ENCODE data around the gene RETREG3. TPM values are rescaled to one million over a fixed set of nuclear protein-coding genes. Genes with fewer than 3 reads are reported as not detected.
A peak's percentile ranks its signal among the peaks of the same experiment; 100 is the strongest.
"Not testable (repeated sequence)": the region's sequence is repeated elsewhere in the genome, so short reads cannot be mapped to it uniquely, and the experiment has no call there.

The RETREG3 gene
- polyA plus RNA-seq (ENCODE audit: insufficient read length in 10 of 10), result 10 to 100 TPM; 26.0 to 36.0 (median 32.1) TPM
- long read RNA-seq, donor 1, partial matches to known transcripts, result 14 of 19 reads
- long read RNA-seq, donor 1, other reads (novel, unspliced or antisense), result 0 of 19 reads
- long read RNA-seq, donor 2, transcript RETREG3-201 (9 exons, 3,759 nt), result major isoform, 5 of 5 reads
- long read RNA-seq, donor 2, partial matches to known transcripts, result 0 of 5 reads
- long read RNA-seq, donor 2, other reads (novel, unspliced or antisense), result 0 of 5 reads
- long read RNA-seq, donor 3, result 0 reads
- long read RNA-seq, donor 4, result 0 reads
- long read RNA-seq, donor 5, partial matches to known transcripts, result 71 of 83 reads
- long read RNA-seq, donor 5, other reads (novel, unspliced or antisense), result 10 of 83 reads
- long read RNA-seq, donor 6, transcript RETREG3-201 (9 exons, 3,759 nt), result major isoform, 11 of 36 reads
- long read RNA-seq, donor 6, partial matches to known transcripts, result 24 of 36 reads
- long read RNA-seq, donor 6, other reads (novel, unspliced or antisense), result 0 of 36 reads
- long read RNA-seq, donor 7, transcript RETREG3-201 (9 exons, 3,759 nt), result major isoform, 5 of 5 reads
- long read RNA-seq, donor 7, partial matches to known transcripts, result 0 of 5 reads
- long read RNA-seq, donor 7, other reads (novel, unspliced or antisense), result 0 of 5 reads
- long read RNA-seq, donor 8, partial matches to known transcripts, result 21 of 29 reads
- long read RNA-seq, donor 8, other reads (novel, unspliced or antisense), result 5 of 29 reads
- long read RNA-seq, donor 9, partial matches to known transcripts, result 0 of 1 reads
- long read RNA-seq, donor 9, other reads (novel, unspliced or antisense), result 0 of 1 reads

- peak; percentile 99 to 100 (median 100) for DNase-seq
These were observed at the start of gene RETREG3, which contains the start of gene TUBG1 for GRCh38 chr17:42609182-42609813. TSS of gene RETREG3 (minus strand) at chr17:42609374. CDS start at chr17:42609324, 50 bp downstream. TSS of gene TUBG1 (plus strand) at chr17:42609683. CDS start at chr17:42609738, 55 bp downstream.

GRCh38 chr17:42657824-42658588 is 48.8 kb upstream of the RETREG3 start:
- no peak for DNase-seq

GRCh38 chr17:42655528-42655927 is 46.4 kb upstream of the RETREG3 start:
- DNase-seq, result no peak

- DNase-seq, result peak; percentile 81 to 94 (median 88)
These were observed 44.3 kb upstream of the RETREG3 start for GRCh38 chr17:42653179-42654124.

GRCh38 chr17:42651392-42651791 is 42.2 kb upstream of the RETREG3 start:
- no peak for DNase-seq

GRCh38 chr17:42647778-42648177 is 38.6 kb upstream of the RETREG3 start:
- DNase-seq, result no peak

GRCh38 chr17:42642336-42642735 is 33.2 kb upstream of the RETREG3 start:
- no peak for DNase-seq

- DNase-seq, result no peak
These were observed 30.9 kb upstream of the RETREG3 start for GRCh38 chr17:42640121-42640520.

GRCh38 chr17:42639525-42640113 is 30.4 kb upstream of the RETREG3 start:
- no peak for DNase-seq

GRCh38 chr17:42632949-42633444 is 23.8 kb upstream of the RETREG3 start:
- DNase-seq, result no peak

GRCh38 chr17:42629411-42630009 is 20.3 kb upstream of the RETREG3 start:
- no peak for DNase-seq

- DNase-seq, result not testable (repeated sequence)
These were observed 18.0 kb upstream of the RETREG3 start for GRCh38 chr17:42627032-42627764.

GRCh38 chr17:42623732-42624596 is 14.8 kb upstream of the RETREG3 start:
- no peak for DNase-seq

GRCh38 chr17:42623271-42623670 is 14.1 kb upstream of the RETREG3 start:
- no peak for DNase-seq

GRCh38 chr17:42621987-42622386 is 12.8 kb upstream of the RETREG3 start:
- DNase-seq, result not testable (repeated sequence)

- DNase-seq, result peak; percentile 57 to 69 (median 58)
These were observed 9.4 kb upstream of the RETREG3 start for GRCh38 chr17:42618442-42619150.
